Smooth muscle cell (in vitro differentiated cells): ENCODE results near the gene SHOC2. TPM values are rescaled to one million over a fixed set of nuclear protein-coding genes. Genes with fewer than 3 reads are reported as not detected.

ENCODE experiments used
- DNase-seq: peaks from one replicate; lab custom pipeline; 2025; ENCODE audit not compliant: unreplicated experiment; lab: John Stamatoyannopoulos, UW
- H2AFZ ChIP-seq: fragments of 200-600 bp; sonication (generic); 2 replicates; pipeline ENCODE4 v1.6.0; 2016; ENCODE audit warnings: antibody characterized with exemption, low read depth, mild to moderate bottlenecking
- H3F3A ChIP-seq: fragments of 200-600 bp; sonication (generic); 2 replicates; pipeline ENCODE4 v1.6.0; 2017; ENCODE audit warnings: antibody characterized with exemption, low read depth
- H3K27ac ChIP-seq: fragments of 200-600 bp; sonication (generic); 2 replicates; pipeline ENCODE4 v1.5.1; 2016; ENCODE audit warnings: low read depth, mild to moderate bottlenecking
- H3K27me3 ChIP-seq: fragments of 200-600 bp; sonication (generic); 2 replicates; pipeline ENCODE4 v1.6.1; 2016; ENCODE audit warnings: low read depth, mild to moderate bottlenecking
- H3K36me3 ChIP-seq: fragments of 200-600 bp; sonication (generic); 2 replicates; pipeline ENCODE4 v1.5.1; 2016; ENCODE audit warnings: low read depth
- H3K4me1 ChIP-seq: fragments of 200-600 bp; sonication (generic); 2 replicates; pipeline ENCODE4 v1.5.1; 2016; ENCODE audit warnings: low read depth
- H3K4me2 ChIP-seq: fragments of 200-600 bp; sonication (generic); 2 replicates; pipeline ENCODE4 v1.6.0; 2016; ENCODE audit warnings: mild to moderate bottlenecking
- H3K4me3 ChIP-seq: fragments of 200-600 bp; sonication (generic); 2 replicates; pipeline ENCODE4 v1.5.1; 2016; ENCODE audit warnings: mild to moderate bottlenecking
- H3K79me2 ChIP-seq: fragments of 200-600 bp; sonication (generic); 2 replicates; pipeline ENCODE4 v1.6.0; 2016; ENCODE audit warnings: low read depth, mild to moderate bottlenecking
- H3K9ac ChIP-seq: fragments of 200-600 bp; sonication (generic); 2 replicates; pipeline ENCODE4 v1.6.0; 2016; ENCODE audit warnings: low read depth
- H3K9me3 ChIP-seq: fragments of 200-600 bp; sonication (generic); replicated peaks from 2 replicates; pipeline ENCODE4 v1.5.1; 2016; ENCODE audit warnings: low read depth
- H4K20me1 ChIP-seq: fragments of 200-600 bp; sonication (generic); 2 replicates; pipeline ENCODE4 v1.6.0; 2016; ENCODE audit warnings: low read depth
- CTCF ChIP-seq: fragments of 200-600 bp; sonication (generic); IDR thresholded peaks from 2 replicates; pipeline ENCODE4 v1.5.1; 2017; ENCODE audit warnings: borderline replicate concordance, mild to moderate bottlenecking, antibody characterized with exemption; ENCODE audit not compliant: insufficient read depth, poor library complexity, severe bottlenecking
- WGBS: methylation state at CpG from one replicate; pipeline ENCODE4 v1.1.7; 2016; ENCODE audit warnings: low lambda C conversion rate; 5-methylcytosine and 5-hydroxymethylcytosine counted together
- polyA plus RNA-seq: library from polyadenylated mRNA; unstranded; fragments of >200 nt; fragmentation: Nextera tagmentation; extraction: Ambion mirVana; gene quantifications from 2 replicates; pipeline ENCODE4 v1.2.1, GENCODE V29; 2016
- total RNA-seq: library from RNA; depleted of rRNA; stranded (reverse); fragments of >200 nt; gene quantifications from 2 replicates; pipeline ENCODE4 v1.2.3, GENCODE V29; 2014

SHOC2 gene
- total and polyA plus RNA-seq, 2 experiments from 2014 or later, result 19.3 to 45.1 TPM

GRCh38 chr10:110969183-110969582 is 49.8 kb downstream of the SHOC2 start:
- Histone ChIP-seq H3K4me2 (no peak overlapping the region), H2AFZ (no peak overlapping the region), H3K79me2 (peaks cover 99% of the 10 kb centered on the region), H3K9me3 (no peaks in the 10 kb centered on the region), H3K4me1 (no peaks in the 10 kb centered on the region), H3K9ac (no peak overlapping the region), H4K20me1 (peaks cover 97% of the 10 kb centered on the region), H3K36me3 (no peaks in the 10 kb centered on the region), H3K27ac (no peak overlapping the region), H3K27me3 (no peaks in the 10 kb centered on the region), H3F3A (no peaks in the 10 kb centered on the region), H3K4me3 (no peak overlapping the region)
- no peak for DNase-seq
- WGBS, result 84% methylated on average over 2 of the region's 2 CpGs
- no peak for TF ChIP-seq CTCF

GRCh38 chr10:110971638-110972037 is 52.2 kb downstream of the SHOC2 start:
- DNase-seq, result no peak
- Histone ChIP-seq H2AFZ (no peak overlapping the region), H3K4me2 (no peak overlapping the region), H3K27ac (no peak overlapping the region), H3K27me3 (no peaks in the 10 kb centered on the region), H3K36me3 (no peaks in the 10 kb centered on the region), H3K4me3 (no peak overlapping the region), H4K20me1 (peaks cover 97% of the 10 kb centered on the region), H3K9ac (no peak overlapping the region), H3K79me2 (peaks cover 99% of the 10 kb centered on the region), H3F3A (no peaks in the 10 kb centered on the region), H3K4me1 (no peaks in the 10 kb centered on the region), H3K9me3 (no peaks in the 10 kb centered on the region)
- no peak for TF ChIP-seq CTCF

GRCh38 chr10:110972231-110973134 is 53.1 kb downstream of the SHOC2 start:
- Histone ChIP-seq H3K9me3 (no peaks in the 10 kb centered on the region), H3K36me3 (no peaks in the 10 kb centered on the region), H3K4me1 (no peaks in the 10 kb centered on the region), H2AFZ (no peak overlapping the region), H3K4me2 (no peak overlapping the region), H3K9ac (no peak overlapping the region), H4K20me1 (peaks cover 97% of the 10 kb centered on the region), H3F3A (no peaks in the 10 kb centered on the region), H3K27ac (no peak overlapping the region), H3K4me3 (no peak overlapping the region), H3K79me2 (peaks cover 97% of the 10 kb centered on the region), H3K27me3 (no peaks in the 10 kb centered on the region)
- WGBS, result 93% methylated on average over 5 of the region's 5 CpGs
- no peak for TF ChIP-seq CTCF
- DNase-seq, result no peak

GRCh38 chr10:110973400-110973799 is 54.0 kb downstream of the SHOC2 start:
- no peak overlapping the region for H2AFZ ChIP-seq
- DNase-seq, result no peak
- H3K9me3 ChIP-seq, result no peaks in the 10 kb centered on the region
- H3K27ac ChIP-seq, result no peak overlapping the region
- no peak overlapping the region for H3K9ac ChIP-seq
- H3K36me3 ChIP-seq, result no peaks in the 10 kb centered on the region
- H3K27me3 ChIP-seq, result no peaks in the 10 kb centered on the region
- peaks cover 92% of the 10 kb centered on the region for H3K79me2 ChIP-seq
- no peak overlapping the region for H3K4me3 ChIP-seq
- TF ChIP-seq CTCF, result no peak
- peaks cover 4% of the 10 kb centered on the region for H3F3A ChIP-seq
- 92% methylated on average over 3 of the region's 3 CpGs for WGBS
- H3K4me1 ChIP-seq, result no peaks in the 10 kb centered on the region
- H4K20me1 ChIP-seq, result peaks cover 97% of the 10 kb centered on the region
- H3K4me2 ChIP-seq, result no peak overlapping the region
